Stomach smooth muscle (tissue), 2 donors: ENCODE results near the gene ARHGAP24.
"Not testable (repeated sequence)": the region's sequence is repeated elsewhere in the genome, so short reads cannot be mapped to it uniquely, and the experiment has no call there.

Source experiments
- H3K27ac ChIP-seq: one replicate; pipeline ENCODE4 v1.7.0; 2013; ENCODE audit warnings: mild to moderate bottlenecking, low read length, inconsistent platforms
- H3K27me3 ChIP-seq, 2 donors: one replicate each; pipeline ENCODE4 v1.7.0; 2013; ENCODE audit warnings: low read length in 2 of 2; ENCODE audit not compliant: insufficient read depth in 2 of 2, control insufficient read depth in 1 of 2
- H3K36me3 ChIP-seq, 2 donors: one replicate each; pipeline ENCODE4 v1.7.0; 2013; ENCODE audit warnings: low read length in 2 of 2; ENCODE audit not compliant: control insufficient read depth in 2 of 2, insufficient read depth in 2 of 2
- H3K4me1 ChIP-seq: one replicate; pipeline ENCODE4 v1.7.0; 2013; ENCODE audit warnings: low read length; ENCODE audit not compliant: control insufficient read depth, insufficient read depth
- H3K4me3 ChIP-seq, 2 donors: one replicate each; pipeline ENCODE4 v1.7.0; 2013; ENCODE audit warnings: low read length in 2 of 2
- H3K9ac ChIP-seq, 2 donors: one replicate each; pipeline ENCODE4 v1.7.0; 2013; ENCODE audit warnings: low read length in 2 of 2, mild to moderate bottlenecking in 1 of 2
- H3K9me3 ChIP-seq, 2 donors: one replicate each; pipeline ENCODE4 v1.7.0; 2013; ENCODE audit warnings: low read length in 2 of 2; ENCODE audit not compliant: control insufficient read depth in 2 of 2
- donor health status: healthy.
- donor health status: Pancreatic carcinoma.

ARHGAP24 gene

DNA sequence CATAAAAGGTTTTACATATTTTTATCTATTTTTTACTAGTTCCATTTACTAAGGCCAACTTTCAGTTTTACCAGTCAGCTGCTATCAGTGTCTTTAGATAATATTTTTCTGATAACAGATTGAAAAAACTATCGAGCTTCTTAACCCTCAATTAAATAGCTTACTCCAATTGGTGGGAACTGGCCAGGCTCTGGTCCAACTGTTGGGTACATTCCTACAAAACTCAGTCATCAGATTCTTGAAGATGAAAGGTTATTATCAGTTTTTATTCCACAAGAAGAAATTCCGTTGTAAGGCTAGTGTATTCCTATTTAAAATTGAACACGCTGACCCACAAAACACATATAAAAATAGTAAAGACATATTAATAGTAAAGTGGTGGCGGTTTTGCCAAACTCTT is 538.7 kb downstream of the ARHGAP24 start:
- no peaks in the 10 kb centered on the region for H3K9me3 ChIP-seq
- H3K36me3 ChIP-seq, result peaks cover 0 to 6% of the 10 kb centered on the region in 2 donors
- H3K27ac ChIP-seq, result no peak overlapping the region
- no peak overlapping the region for H3K9ac ChIP-seq
- no peaks in the 10 kb centered on the region for H3K4me1 ChIP-seq
- H3K27me3 ChIP-seq, result no peaks in the 10 kb centered on the region
- no peak overlapping the region for H3K4me3 ChIP-seq

DNA sequence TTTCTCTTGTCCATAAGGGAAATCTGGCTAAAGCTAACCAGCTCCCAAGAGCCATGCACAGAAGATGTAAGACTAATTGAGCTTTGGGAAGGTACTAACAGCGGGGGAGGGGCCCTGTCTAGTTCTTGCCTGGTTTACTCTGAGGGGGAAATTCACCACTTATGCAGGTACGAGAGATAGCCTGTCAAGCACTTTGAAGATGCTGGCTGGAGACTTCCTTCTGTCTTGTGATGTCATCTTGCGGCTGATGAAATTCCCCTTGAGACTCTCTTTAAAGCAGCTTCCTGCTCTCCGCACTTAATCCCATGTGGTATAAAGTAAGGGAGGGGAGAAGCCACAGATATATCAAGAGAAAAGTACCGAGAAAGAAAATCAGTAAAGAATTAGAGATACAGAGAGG is 539.6 kb downstream of the ARHGAP24 start:
- Histone ChIP-seq H3K27me3 (no peaks in the 10 kb centered on the region), H3K9me3 (no peaks in the 10 kb centered on the region), H3K4me3 (no peak overlapping the region), H3K9ac (no peak overlapping the region), H3K36me3 (peaks cover 0 to 6% of the 10 kb centered on the region in 2 donors), H3K27ac (no peak overlapping the region), H3K4me1 (no peaks in the 10 kb centered on the region)

DNA sequence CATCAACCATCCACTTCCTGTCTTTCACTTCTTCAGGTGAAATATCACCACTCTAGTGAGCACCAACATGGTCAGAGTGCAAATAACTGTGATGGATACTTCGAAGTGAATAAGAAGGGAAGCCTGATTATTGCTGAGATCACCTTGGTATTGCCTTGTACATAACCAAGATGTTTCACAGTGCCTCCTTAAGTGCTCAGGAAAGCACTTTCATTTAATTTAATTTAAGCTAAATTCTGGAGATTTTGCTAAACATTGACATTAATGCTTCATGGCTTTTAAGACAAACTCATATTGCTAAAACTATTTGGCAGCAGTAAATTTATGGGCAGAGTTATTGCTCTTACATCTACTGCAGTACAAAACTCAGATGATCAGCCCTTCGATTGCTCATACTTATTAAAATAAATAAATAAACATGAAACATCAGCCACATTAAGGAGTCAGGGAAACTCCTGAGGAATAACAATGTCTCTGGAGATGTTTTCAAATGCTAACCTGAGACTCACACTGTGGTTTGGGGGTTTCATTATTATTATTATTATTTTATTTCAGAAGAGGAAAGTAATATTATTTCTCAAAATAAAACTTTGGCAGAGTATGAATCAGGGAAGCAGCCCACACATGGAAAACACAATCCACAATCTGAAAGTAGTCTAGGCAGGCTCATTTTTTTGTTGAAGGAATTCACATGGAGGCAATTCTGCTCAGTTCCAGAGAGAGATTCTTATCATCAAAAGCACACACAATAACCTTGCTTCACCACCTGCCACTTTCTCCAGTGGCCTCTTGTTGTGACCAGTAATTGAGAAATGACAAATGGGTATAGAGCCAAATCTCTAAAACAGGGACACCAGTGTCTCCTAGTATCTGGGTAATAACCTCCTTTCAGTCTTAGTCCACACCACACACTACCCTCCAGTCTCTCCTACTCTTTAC is 540.7 kb downstream of the ARHGAP24 start:
- Histone ChIP-seq H3K9me3 (no peaks in the 10 kb centered on the region), H3K4me1 (no peaks in the 10 kb centered on the region), H3K4me3 (no peak overlapping the region), H3K36me3 (peaks cover 0 to 6% of the 10 kb centered on the region in 2 donors), H3K27ac (no peak overlapping the region), H3K27me3 (no peaks in the 10 kb centered on the region), H3K9ac (no peak overlapping the region)

DNA sequence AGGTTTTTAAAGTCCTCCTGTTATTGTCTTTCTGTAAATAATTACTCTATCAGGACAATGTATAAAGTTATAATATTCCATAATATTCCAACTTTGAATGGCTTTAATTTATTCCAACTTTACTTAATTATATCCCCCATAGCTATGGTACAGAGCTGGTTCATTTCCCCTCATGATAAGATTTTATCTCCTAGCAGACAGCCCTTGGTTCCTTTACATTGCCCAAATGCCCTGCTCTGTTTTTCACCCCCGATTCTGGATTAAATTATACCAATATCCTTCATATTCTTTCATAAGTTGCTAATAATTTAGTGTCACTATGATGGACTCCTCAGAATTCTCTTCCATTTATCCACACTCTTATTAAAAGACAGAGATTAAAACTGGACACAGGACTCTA is 544.4 kb downstream of the ARHGAP24 start:
- no peak overlapping the region for H3K4me3 ChIP-seq
- no peaks in the 10 kb centered on the region for H3K4me1 ChIP-seq
- H3K36me3 ChIP-seq, result peaks cover 0 to 6% of the 10 kb centered on the region in 2 donors
- H3K9me3 ChIP-seq, result no peaks in the 10 kb centered on the region
- H3K27me3 ChIP-seq, result no peaks in the 10 kb centered on the region
- no peak overlapping the region for H3K9ac ChIP-seq
- H3K27ac ChIP-seq, result no peak overlapping the region

DNA sequence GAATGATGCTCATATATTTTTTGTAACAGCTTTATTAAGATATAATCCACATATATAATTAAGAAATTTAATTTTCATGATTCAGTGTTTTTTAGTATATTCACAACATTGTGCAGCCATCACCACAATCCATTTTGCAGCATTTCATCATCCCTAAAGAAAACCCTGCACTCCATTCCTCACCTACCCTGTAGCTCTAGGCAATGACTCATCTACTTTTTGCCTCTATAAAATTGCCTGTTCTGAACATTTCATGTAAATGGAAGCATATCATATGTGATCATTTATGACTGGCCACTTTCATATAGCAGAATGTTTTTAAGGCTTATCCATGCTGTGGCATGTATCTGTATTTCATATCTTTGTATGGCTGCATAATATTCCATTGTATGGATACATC is 545.0 kb downstream of the ARHGAP24 start:
- Histone ChIP-seq H3K36me3 (peaks cover 0 to 6% of the 10 kb centered on the region in 2 donors), H3K9me3 (no peaks in the 10 kb centered on the region), H3K27ac (no peak overlapping the region), H3K9ac (no peak overlapping the region), H3K4me1 (no peaks in the 10 kb centered on the region), H3K27me3 (no peaks in the 10 kb centered on the region), H3K4me3 (no peak overlapping the region)

DNA sequence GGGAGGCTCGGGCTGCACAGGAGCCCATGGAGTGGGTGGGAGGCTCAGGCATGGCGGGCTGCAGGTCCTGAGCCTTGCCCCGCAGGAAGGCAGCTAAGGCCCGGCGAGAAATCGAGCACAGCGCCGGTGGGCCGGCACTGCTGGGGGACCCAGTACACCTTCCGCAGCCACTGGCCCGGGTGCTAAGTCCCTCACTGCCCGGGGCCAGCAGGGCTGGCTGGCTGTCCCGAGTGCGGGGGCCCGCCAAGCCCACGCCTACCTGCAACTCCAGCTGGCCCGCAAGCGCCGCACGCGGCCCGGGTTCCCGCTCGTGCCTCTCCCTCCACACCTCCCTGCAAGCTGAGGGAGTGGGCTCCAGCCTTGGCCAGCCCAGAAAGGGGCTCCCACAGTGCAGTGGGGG is 546.7 kb downstream of the ARHGAP24 start:
- H3K36me3 ChIP-seq, H3K4me3 ChIP-seq, H3K4me1 ChIP-seq, H3K27ac ChIP-seq, H3K27me3 ChIP-seq, H3K9ac ChIP-seq, H3K9me3 ChIP-seq: not testable (repeated sequence)

DNA sequence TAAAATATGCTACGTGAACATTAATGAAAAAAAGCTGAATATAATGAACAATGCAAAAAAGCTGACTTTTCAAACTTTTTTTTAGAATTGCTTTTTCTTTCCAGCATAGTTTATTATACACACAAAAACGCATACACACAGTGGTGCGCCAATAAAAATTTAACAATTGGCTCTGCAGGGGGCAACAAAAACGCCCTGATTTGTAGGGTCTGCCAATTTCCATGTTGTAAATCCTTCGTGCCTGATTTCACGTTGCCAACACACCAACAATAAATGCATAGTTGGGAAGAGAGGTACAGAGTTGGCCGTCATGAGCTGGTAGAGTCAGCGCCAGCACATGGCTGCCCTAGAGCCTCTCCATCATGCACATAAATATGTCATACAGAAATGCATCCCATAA is 551.8 kb downstream of the ARHGAP24 start:
- Histone ChIP-seq H3K4me3 (no peak overlapping the region), H3K27me3 (no peaks in the 10 kb centered on the region), H3K27ac (no peak overlapping the region), H3K9ac (no peak overlapping the region), H3K36me3 (no peaks in the 10 kb centered on the region), H3K9me3 (no peaks in the 10 kb centered on the region), H3K4me1 (no peaks in the 10 kb centered on the region)

DNA sequence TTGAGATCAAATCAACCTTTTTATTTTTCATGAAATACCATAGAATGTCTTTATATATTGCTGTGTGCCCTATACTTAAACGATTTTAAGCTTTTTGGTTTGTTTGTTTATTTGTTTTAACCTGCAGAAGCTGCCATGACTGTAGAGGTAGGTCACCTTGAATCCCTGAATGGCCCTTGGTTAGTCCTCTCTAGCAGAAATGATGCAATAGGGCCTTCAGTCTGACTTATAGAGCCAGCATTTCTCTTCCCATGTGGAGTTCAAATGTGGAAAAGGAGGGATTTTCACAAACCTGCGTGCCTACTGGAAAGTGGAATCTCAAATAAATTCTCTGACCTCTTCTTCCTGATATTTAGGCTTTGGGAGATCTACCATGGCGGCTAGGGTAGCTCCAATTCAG is 557.0 kb downstream of the ARHGAP24 start:
- H3K4me1 ChIP-seq, result no peaks in the 10 kb centered on the region
- no peak overlapping the region for H3K4me3 ChIP-seq
- no peak overlapping the region for H3K9ac ChIP-seq
- H3K36me3 ChIP-seq, result no peaks in the 10 kb centered on the region
- no peaks in the 10 kb centered on the region for H3K27me3 ChIP-seq
- no peak overlapping the region for H3K27ac ChIP-seq
- no peaks in the 10 kb centered on the region for H3K9me3 ChIP-seq

DNA sequence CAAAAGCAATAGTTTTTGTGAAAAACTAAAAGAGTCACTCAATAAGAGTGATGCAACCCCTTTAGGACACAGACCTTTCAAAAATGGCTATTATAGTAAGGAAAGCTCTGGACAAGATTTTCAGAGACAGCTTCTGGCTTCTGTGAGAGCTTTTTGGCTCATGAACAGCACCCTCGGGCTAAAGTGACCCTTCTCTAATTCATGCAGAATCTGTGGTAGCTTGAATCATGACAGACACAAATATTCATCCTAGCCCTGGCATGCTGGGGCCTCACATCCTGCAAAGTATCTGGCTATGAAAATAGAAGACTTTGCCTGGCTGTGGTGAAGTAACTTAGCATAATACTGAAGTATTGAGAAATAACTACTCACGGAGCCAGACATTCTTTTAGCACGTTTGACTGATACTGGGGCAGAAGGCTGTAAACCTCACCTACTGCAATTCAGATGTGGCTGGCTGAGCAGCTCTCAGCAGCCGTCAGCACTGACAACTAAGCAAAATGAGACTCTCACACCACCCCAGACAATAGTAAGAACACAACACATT is 557.6 kb downstream of the ARHGAP24 start:
- Histone ChIP-seq H3K36me3 (no peaks in the 10 kb centered on the region), H3K4me3 (peak overlapping the region; percentile 15 to 36), H3K9ac (no peak overlapping the region), H3K27me3 (no peaks in the 10 kb centered on the region), H3K27ac (peak overlapping the region; percentile 31), H3K4me1 (no peaks in the 10 kb centered on the region), H3K9me3 (no peaks in the 10 kb centered on the region)

DNA sequence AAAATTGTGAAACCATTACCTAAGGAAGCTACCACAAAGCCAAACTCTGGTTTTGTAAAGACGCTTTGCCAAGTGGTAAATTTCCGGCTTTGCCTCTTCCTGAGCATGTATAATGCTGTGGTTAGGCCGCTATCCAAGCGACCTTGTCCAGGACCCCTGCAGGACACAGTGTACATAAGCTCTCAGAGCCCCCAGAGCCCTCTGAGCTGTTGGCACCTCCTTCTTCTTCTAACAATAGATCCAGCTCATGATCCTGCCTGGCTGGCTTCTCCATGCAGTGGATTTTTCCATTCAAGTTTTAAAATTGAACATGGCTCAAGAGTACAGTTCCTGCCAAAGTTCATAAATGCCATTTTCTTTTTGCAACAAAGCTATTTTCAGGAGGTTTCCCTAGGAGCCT is 558.2 kb downstream of the ARHGAP24 start:
- Histone ChIP-seq H3K27me3 (no peaks in the 10 kb centered on the region), H3K9me3 (no peaks in the 10 kb centered on the region), H3K9ac (no peak overlapping the region), H3K4me3 (peak overlapping the region; percentile 15 to 36), H3K4me1 (no peaks in the 10 kb centered on the region), H3K36me3 (no peaks in the 10 kb centered on the region), H3K27ac (peak overlapping the region; percentile 31)

DNA sequence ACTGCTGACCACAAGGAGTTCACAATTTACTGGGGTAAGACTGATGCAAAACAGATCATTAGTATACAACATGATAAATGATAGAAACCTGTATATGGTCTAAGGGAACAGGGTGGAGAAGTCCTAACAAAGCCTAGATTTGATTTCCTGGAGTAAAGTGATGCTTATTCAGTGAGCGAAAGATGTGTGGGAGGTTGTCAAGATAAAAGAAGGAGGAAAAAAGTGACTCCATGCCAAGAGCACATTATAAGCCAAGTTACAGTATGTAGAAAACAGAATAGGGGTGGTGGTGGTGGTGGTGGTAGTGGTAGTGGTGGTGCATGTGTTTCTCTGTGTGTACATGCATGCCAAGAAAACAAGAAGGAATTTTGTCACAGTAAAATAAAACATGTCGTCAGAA is 559.7 kb downstream of the ARHGAP24 start:
- Histone ChIP-seq H3K27me3 (no peaks in the 10 kb centered on the region), H3K4me3 (no peak overlapping the region), H3K9ac (no peak overlapping the region), H3K4me1 (no peaks in the 10 kb centered on the region), H3K27ac (no peak overlapping the region), H3K36me3 (no peaks in the 10 kb centered on the region), H3K9me3 (no peaks in the 10 kb centered on the region)
